Vagina (tissue), 2 donors: ENCODE results near the gene LYAR. TPM values are rescaled to one million over a fixed set of nuclear protein-coding genes. Genes with fewer than 3 reads are reported as not detected.

Experiments used
- DNase-seq, 2 donors: peaks; one replicate each; pipeline ENCODE4 v3.0.0-alpha.2; 2017; ENCODE audit errors: extremely low spot score in 2 of 2
- H3K27ac ChIP-seq: fragments of 200-600 bp; sonication (generic); one replicate; pipeline ENCODE4 v1.5.1; 2019
- H3K27me3 ChIP-seq: fragments of 200-600 bp; sonication (generic); one replicate; pipeline ENCODE4 v1.5.1; 2019
- H3K36me3 ChIP-seq, 2 donors: fragments of 200-600 bp; sonication (generic); one replicate each; pipeline ENCODE4 v1.5.1; 2017 to 2019
- H3K4me1 ChIP-seq: fragments of 200-600 bp; sonication (generic); one replicate; pipeline ENCODE4 v1.5.1; 2019
- H3K4me3 ChIP-seq, 2 donors: fragments of 200-600 bp; sonication (generic); 1 replicate in 1 of 2; 2 replicates in 1 of 2; pipeline ENCODE4 v1.5.1; 2016 to 2019
- H3K9me3 ChIP-seq: fragments of 200-600 bp; sonication (generic); one replicate; pipeline ENCODE4 v1.5.1; 2019
- POLR2A ChIP-seq, 2 donors: fragments of 450-650 bp; IDR thresholded peaks; one replicate each; pipeline ENCODE4 v1.6.1; 2017; ENCODE audit warnings: antibody characterized with exemption in 2 of 2, mild to moderate bottlenecking in 2 of 2, moderate library complexity in 2 of 2
- POLR2AphosphoS5 ChIP-seq, 2 donors: sonication (generic); formaldehyde crosslinking; IDR thresholded peaks; one replicate each; pipeline ENCODE4 v1.9.0; 2017; ENCODE audit warnings: antibody characterized with exemption in 2 of 2, mild to moderate bottlenecking in 2 of 2, low read depth in 1 of 2; ENCODE audit not compliant: insufficient read depth in 1 of 2
- intact Hi-C: fragments of 100-400 bp; cut with DNase I; formaldehyde crosslinking; loops from one replicate; pipeline ENCODE4 v1.15.1; 2023
- total RNA-seq: library from RNA; depleted of rRNA; stranded (reverse); fragments of >200 nt; gene quantifications from one replicate; pipeline ENCODE4 v1.2.3, GENCODE V29; 2016
- TF ChIP-seq, protein P1 (sequence below), 3 experiments: fragments of 450-650 bp in 2 of 3; fragments of 200-600 bp in 1 of 3; sonication (generic) in 1 of 3; IDR thresholded peaks; one replicate each; pipeline ENCODE4 v1.5.1; 2017 to 2019; ENCODE audit warnings: antibody characterized with exemption in 3 of 3, mild to moderate bottlenecking in 2 of 3, moderate library complexity in 2 of 3

Gene LYAR
- total RNA-seq, 1 donor from 2014 or later: 6.4 TPM

GRCh38 chr4:4328206-4328605, 38.3 kb upstream of the LYAR start:
- intact Hi-C loops: no loop called here
- no peak for DNase-seq
- no peak for TF ChIP-seq POLR2A (IDR thresholded peaks at IDR 0.05)
- no peak for TF ChIP-seq POLR2AphosphoS5 (IDR thresholded peaks at IDR 0.05; ENCODE audit: insufficient read depth in 1 of 2, low read depth in 1 of 2)
- TF ChIP-seq, protein P1, sequence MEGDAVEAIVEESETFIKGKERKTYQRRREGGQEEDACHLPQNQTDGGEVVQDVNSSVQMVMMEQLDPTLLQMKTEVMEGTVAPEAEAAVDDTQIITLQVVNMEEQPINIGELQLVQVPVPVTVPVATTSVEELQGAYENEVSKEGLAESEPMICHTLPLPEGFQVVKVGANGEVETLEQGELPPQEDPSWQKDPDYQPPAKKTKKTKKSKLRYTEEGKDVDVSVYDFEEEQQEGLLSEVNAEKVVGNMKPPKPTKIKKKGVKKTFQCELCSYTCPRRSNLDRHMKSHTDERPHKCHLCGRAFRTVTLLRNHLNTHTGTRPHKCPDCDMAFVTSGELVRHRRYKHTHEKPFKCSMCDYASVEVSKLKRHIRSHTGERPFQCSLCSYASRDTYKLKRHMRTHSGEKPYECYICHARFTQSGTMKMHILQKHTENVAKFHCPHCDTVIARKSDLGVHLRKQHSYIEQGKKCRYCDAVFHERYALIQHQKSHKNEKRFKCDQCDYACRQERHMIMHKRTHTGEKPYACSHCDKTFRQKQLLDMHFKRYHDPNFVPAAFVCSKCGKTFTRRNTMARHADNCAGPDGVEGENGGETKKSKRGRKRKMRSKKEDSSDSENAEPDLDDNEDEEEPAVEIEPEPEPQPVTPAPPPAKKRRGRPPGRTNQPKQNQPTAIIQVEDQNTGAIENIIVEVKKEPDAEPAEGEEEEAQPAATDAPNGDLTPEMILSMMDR (IDR thresholded peaks at IDR 0.05): no peak

GRCh38 chr4:4327652-4328121, 37.7 kb upstream of the LYAR start:
- Histone ChIP-seq H3K36me3 (no peaks in the 10 kb centered on the region), H3K27me3 (no peaks in the 10 kb centered on the region), H3K4me1 (no peaks in the 10 kb centered on the region), H3K27ac (no peak overlapping the region), H3K9me3 (no peaks in the 10 kb centered on the region), H3K4me3 (no peak overlapping the region)
- intact Hi-C loops: no loop called here
- no peak for DNase-seq
- TF ChIP-seq, protein P1 (IDR thresholded peaks at IDR 0.05): no peak
- no peak for TF ChIP-seq POLR2A (IDR thresholded peaks at IDR 0.05)
- no peak for TF ChIP-seq POLR2AphosphoS5 (IDR thresholded peaks at IDR 0.05; ENCODE audit: insufficient read depth in 1 of 2, low read depth in 1 of 2)

More at GRCh38 chr4:4328206-4328605, 38.3 kb upstream of the LYAR start:
- H3K27me3 ChIP-seq: no peaks in the 10 kb centered on the region
- no peaks in the 10 kb centered on the region for H3K36me3 ChIP-seq
- no peak overlapping the region for H3K27ac ChIP-seq
- no peak overlapping the region for H3K4me3 ChIP-seq
- no peaks in the 10 kb centered on the region for H3K9me3 ChIP-seq
- no peaks in the 10 kb centered on the region for H3K4me1 ChIP-seq

- no peak for TF ChIP-seq POLR2A (IDR thresholded peaks at IDR 0.05)
- TF ChIP-seq POLR2AphosphoS5 (IDR thresholded peaks at IDR 0.05; ENCODE audit: insufficient read depth in 1 of 2, low read depth in 1 of 2): no peak
- TF ChIP-seq, protein P1 (IDR thresholded peaks at IDR 0.05): no peak
- H3K27ac ChIP-seq: no peak overlapping the region
- no peak for DNase-seq
- H3K9me3 ChIP-seq: no peaks in the 10 kb centered on the region
- intact Hi-C loops: no loop called here
- H3K36me3 ChIP-seq: peaks cover 0 to 9% of the 10 kb centered on the region in 2 donors
- H3K4me3 ChIP-seq: no peak overlapping the region
- no peaks in the 10 kb centered on the region for H3K27me3 ChIP-seq
- H3K4me1 ChIP-seq: no peaks in the 10 kb centered on the region
Measured at GRCh38 chr4:4326166-4326565, 36.2 kb upstream of the LYAR start.

GRCh38 chr4:4325321-4325720, 35.4 kb upstream of the LYAR start:
- intact Hi-C loops: no loop called here
- Histone ChIP-seq H3K4me1 (no peaks in the 10 kb centered on the region), H3K9me3 (no peaks in the 10 kb centered on the region), H3K27ac (no peak overlapping the region), H3K36me3 (peaks cover 0 to 17% of the 10 kb centered on the region in 2 donors), H3K4me3 (no peak overlapping the region), H3K27me3 (no peaks in the 10 kb centered on the region)
- DNase-seq: no peak
- no peak for TF ChIP-seq POLR2A (IDR thresholded peaks at IDR 0.05)
- TF ChIP-seq, protein P1 (IDR thresholded peaks at IDR 0.05): no peak
- TF ChIP-seq POLR2AphosphoS5 (IDR thresholded peaks at IDR 0.05; ENCODE audit: insufficient read depth in 1 of 2, low read depth in 1 of 2): no peak

- TF ChIP-seq, protein P1 (IDR thresholded peaks at IDR 0.05): no peak
- TF ChIP-seq POLR2AphosphoS5 (IDR thresholded peaks at IDR 0.05; ENCODE audit: insufficient read depth in 1 of 2, low read depth in 1 of 2): no peak
- no peak for TF ChIP-seq POLR2A (IDR thresholded peaks at IDR 0.05)
- intact Hi-C loops: no loop called here
- no peaks in the 10 kb centered on the region for H3K4me1 ChIP-seq
- no peak overlapping the region for H3K27ac ChIP-seq
- H3K9me3 ChIP-seq: no peaks in the 10 kb centered on the region
- no peak for DNase-seq
- no peaks in the 10 kb centered on the region for H3K27me3 ChIP-seq
- H3K4me3 ChIP-seq: no peak overlapping the region
- peaks cover 0 to 21% of the 10 kb centered on the region in 2 donors for H3K36me3 ChIP-seq
Measured at GRCh38 chr4:4323705-4324534, 34.0 kb upstream of the LYAR start.
